Adrenal gland (tissue), 5 donors: Measurements from ENCODE around the gene SGIP1.

Experiments
- CTCF ChIP-seq, 6 experiments: fragments of 450-650 bp in 4 of 6; fragments of 200-600 bp in 2 of 6; sonication (generic) in 1 of 6; IDR thresholded peaks; 1 replicate in 5 of 6; 2 replicates in 1 of 6; pipeline versions ENCODE4 v1.5.1 to v1.8.0; 2016 to 2021; ENCODE audit warnings: antibody characterized with exemption in 6 of 6, mild to moderate bottlenecking in 2 of 6, moderate library complexity in 1 of 6
- POLR2A ChIP-seq, 2 donors: fragments of 450-650 bp; IDR thresholded peaks; one replicate each; pipeline ENCODE4 v1.6.1; 2017; ENCODE audit warnings: antibody characterized with exemption in 2 of 2, mild to moderate bottlenecking in 2 of 2, moderate library complexity in 1 of 2
- donor health status: DM: no; HTN: no; CAD: no.

GRCh38 chr1:66654643-66655042 lies 120.7 kb downstream of the SGIP1 start:
- TF ChIP-seq POLR2A (IDR thresholded peaks at IDR 0.05) (no peak), CTCF (IDR thresholded peaks at IDR 0.05) (no peak)
